ENCODE measurements around the gene SEPTIN10.
"Not testable (repeated sequence)": the region's sequence is repeated elsewhere in the genome, so short reads cannot be mapped to it uniquely, and the experiment has no call there.

SEPTIN10 gene

DNA sequence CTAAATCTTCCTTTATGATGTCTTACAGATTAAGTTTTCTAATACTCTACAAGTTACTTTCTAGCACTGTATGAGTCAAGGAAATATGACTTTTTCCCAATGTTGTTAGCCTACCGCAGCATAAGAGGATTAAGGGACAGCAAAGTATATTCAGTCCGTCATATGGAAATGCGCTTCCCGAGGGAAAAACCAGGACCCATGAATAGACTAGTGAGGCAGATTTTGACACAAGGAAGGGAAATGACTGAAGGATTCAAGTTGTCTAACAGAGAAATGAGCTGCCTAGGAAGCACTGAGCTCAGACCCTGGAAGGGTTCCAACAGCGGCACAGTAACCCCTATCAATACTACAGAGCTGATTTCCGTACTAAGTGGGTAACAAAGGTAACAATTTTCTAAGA lies 12.0 kb downstream of the SEPTIN10 start:
- DNase-seq = no peak

DNA sequence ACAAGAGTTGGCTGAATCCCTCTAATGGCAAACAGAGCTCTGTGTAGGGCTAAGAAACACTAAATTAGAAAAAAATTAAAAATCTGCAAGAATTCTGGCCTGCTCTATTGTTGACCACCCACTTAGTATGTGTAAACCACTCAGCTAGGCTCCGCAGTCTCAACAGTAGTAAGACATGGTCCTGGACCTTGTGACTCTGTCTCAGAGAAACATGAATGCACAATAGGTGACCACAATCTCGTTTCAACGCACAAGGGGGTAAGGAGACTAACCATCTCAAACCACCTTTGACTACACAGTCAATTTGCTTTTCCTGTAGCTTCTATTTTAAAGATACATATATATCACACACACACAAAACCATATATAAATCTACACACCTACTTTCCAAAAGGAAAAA lies 16.5 kb downstream of the SEPTIN10 start:
- DNase-seq = no peak

DNA sequence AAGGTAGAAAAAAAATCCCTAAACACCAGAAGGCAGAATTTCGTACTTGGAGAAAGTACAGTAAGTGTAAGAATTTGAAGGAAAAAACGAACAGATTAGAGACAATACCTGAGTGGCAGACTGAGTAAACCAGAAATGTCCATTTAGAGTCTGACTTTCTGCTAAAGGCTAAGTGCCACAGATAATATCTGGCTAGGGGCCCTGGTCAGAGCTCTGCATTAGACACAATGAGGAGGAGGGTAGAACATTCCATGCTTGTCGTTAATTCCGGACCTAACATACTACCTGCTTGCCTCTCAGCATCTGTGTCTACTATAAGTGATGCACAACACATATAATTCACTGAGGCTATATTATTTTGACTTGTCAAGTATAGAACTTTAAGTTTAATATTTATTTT lies 18.1 kb downstream of the SEPTIN10 start:
- no peak for DNase-seq

DNA sequence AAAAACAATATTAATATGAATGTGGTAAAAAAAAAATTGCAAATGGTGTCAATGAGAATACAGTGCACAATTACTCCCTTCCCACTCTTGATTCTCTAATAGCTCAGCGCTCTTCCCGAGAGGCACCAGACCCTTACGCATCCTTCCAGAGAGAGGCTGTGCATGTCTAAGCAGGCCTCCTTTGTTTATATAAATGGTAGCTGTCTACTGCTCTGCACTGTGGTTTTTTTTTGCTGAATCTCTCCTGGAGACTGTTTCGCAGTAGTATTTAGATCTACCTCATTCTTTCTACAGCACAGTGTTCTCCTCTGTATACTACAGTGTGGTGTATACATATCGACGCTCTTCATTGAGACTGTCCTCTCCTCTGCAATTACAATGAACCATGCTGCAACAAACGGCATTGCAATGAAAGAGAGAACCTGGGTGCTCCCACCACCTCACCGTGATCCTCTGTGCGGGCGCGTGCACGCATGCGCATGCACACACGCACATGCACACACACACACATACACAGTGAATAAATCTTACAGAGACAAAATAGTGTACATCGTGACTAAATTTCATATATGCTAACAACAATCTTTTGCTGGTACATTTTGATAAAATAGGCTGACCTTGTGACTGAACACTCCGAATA lies 19.4 kb downstream of the SEPTIN10 start:
- DNase-seq = no peak

DNA sequence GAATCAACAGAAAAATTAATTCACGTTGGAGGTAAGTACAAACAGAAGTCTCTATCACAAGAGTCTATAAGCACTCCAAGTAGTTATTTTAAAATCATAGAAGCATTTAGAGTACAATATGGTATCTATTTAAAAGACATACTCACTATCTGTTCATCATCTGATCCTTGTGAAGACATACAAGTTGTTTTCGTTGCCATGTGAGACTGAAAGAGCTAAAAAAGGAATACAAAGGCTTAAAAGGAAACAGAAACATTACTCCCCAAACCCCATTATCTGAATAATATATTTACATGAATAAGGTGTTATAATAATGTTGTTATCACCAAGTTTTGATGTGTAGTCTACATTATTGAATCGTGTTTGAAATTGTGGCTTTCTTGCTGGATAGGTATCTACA lies 20.9 kb downstream of the SEPTIN10 start:
- no peak for DNase-seq

DNA sequence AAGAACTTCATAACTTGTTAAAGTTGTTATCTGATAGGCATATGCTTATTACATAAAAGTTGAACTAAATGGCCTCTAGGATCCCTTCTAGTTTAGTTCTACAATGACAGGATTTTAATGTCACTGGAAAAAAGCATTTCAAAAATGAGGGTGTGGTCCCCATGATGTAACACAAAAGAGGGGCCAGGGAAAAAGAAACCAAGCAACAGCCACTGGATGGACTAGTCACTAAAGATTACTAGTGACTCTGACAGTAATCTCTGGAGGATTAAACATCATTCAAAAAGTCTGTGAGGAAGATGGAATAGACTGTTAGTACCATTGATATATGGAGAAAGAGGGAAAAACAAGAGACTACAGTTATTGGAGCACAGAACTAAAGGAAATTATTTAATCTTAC lies 22.6 kb downstream of the SEPTIN10 start:
- no peak for DNase-seq

DNA sequence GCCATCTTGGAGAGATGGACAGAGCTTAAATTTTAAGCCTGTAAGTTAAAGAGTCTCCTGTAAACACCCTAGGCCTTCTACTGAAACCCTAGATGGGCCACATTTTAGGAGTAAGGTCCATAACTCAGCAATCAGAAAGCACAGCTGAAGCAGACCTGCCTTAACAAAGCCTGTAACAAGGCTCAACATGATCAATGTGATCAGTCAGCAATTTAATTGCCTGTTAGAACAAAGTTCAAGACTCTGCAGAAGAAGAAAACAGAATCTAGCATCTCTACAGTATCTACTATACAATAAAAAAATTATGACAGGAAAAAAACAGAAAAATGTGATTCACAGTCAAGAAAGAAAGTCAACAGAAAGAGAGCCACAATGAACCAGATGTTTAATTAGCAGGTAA lies 27.1 kb downstream of the SEPTIN10 start:
- no peak for DNase-seq

DNA sequence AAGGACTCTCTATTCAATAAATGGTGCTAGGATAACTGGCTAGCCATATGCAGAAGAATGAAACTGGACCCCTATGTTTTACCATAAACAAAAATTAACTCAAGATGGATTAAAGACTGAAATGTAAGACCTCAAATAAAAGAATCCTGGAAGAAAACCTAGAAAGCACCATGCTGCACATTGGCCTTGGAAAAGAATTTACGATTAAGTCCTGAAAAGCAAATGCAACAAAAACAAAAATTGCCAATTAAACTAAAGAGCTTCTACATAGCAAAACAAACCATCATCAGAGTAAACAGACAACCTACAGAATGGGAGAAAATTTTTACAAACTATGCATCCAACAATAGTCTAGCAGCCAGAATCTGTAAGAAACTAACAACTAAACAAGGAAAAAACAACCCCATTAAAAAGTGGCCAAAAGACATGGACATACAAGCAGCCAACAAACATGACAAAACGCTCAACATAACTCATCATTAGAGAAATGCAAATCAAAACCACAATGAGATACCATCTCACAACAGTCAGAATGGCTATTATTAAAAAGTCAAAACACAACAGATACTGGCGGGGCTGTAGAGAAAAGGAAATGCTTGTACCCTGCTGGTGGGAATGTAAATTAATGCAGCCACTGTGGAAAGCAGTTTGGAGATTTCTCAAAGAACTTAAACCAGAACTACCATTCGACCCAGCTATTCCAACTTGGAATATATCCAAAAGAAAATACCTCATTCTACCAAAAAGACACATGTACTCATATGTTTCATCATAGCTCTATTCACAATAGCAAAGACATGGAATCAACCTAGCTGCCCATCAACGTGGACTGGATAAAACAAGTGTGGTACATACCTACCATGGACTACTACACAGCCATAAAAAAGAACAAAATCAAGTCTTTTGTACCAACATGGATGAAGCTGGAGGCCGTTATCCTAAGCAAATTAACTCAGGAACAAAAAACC lies 30.6 kb downstream of the SEPTIN10 start:
- no peak for DNase-seq

DNA sequence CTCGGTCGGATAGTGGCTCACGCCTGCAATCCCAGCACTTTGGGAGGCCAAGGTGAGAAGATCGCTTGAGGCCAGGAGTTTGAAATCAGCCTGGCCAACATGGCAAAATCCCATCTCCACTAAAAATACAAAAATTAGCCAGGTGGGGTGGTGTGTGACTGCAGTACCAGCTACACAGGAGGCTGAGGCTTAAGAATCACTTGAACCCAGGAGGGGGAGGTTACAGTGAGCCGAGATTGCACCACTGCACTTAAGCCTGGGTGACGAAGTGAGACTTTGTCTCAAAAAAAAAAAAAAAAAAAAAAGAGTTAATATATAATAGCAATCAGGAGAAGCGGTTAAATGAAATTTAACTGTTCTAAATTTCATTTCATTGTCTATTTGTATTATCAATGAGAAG lies 36.1 kb downstream of the SEPTIN10 start:
- DNase-seq = not testable (repeated sequence)

DNA sequence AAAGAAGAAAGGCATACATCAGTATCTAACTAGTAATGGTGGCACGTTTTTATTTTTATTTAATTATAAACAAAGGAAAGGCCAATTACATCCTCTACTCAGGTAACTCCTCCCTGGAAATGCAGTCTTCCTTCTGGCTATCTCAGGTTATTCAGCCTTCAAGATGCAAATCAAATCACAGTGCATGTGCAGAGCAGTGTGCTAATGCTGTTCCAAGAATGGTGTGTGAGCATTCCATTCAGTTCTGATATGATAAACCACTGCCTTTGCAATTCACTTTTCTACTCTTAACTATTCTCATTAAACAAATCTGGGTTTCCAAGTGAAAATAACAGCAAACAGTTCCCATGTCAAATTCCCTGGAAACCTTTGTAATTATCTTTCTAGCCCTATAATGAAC lies 38.4 kb downstream of the SEPTIN10 start:
- no peak for DNase-seq

DNA sequence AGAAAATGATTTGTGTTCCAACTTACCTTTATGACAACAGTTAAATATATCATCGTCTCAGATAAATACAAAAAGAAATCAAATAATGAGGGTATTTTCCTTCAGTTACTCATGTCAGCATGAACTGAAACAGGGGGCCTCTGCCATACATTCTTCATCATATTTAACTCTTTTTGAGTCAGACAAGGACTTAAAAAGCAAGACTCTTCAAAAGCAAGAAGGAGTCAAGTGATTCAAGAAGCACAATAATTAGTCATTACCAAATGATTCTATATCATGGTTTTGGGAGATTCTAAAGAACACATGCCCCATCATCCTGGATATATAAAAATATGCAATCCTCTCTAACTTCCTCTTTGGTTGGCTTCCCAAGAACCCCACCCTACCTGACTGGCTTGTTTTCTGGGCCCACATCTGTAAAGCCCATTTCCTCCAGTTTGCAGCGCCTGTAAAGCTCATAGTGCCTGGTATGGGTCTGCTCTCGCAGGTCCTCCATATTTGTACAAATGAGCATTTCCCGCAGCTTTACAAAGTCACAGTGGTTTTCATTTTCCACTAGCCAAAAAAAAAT lies 49.7 kb downstream of the SEPTIN10 start:
- no peak for DNase-seq

DNA sequence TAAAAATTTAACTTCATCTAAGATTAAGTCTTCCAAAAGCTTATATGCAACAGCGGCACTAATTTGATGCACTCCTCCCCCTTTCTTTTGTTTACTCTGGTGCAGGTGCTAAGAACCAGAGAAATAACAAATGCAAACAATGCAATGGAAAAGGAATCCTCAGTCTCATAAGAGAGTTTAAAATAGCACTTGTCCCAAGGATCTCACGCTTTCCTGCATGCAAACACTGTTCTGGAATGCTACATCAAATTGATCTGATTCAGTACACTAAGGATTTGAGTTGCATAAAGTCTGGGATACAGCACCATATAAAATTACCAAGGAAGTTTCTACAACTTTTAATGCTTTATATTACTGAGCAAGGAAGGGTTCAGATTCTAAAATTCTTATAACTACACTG lies 50.5 kb downstream of the SEPTIN10 start:
- DNase-seq = no peak

DNA sequence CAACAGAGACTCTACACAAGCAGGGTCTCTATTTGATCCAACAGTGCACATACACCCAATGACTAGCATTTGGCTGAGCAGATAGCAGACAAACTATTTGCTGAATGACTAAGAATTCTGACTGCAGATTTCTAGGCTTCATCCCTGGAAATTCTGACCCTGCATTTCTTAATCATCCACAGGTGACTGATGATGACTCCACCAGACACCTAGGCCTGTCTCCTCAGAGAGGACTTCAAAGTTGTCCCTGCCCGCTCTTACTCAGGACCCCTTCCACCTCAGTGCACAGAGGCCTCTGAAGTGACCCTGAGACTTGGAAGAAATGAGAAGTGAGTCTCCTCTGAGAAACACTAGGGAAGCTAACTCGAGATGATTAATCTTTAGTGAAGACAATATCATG lies 51.3 kb downstream of the SEPTIN10 start:
- DNase-seq = no peak

DNA sequence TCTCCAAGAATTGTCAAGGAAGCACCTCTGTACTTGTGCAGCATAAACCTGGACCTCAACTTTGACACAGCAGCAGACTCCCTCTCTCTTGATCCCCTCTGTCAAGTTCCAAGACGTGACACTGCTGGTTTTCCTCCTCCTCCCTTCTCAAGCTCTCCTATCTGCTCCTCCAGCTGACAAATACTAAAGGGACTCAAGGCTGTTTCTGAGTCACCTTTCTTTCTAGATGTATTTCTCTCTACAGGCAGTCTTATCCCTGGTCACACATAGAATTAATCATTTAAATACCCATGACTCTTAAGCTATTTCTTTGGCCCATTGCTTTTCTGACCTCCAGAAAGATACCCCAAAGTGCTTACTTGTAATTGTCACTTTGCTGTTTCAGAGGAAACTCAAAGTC lies 53.5 kb downstream of the SEPTIN10 start:
- DNase-seq = no peak

DNA sequence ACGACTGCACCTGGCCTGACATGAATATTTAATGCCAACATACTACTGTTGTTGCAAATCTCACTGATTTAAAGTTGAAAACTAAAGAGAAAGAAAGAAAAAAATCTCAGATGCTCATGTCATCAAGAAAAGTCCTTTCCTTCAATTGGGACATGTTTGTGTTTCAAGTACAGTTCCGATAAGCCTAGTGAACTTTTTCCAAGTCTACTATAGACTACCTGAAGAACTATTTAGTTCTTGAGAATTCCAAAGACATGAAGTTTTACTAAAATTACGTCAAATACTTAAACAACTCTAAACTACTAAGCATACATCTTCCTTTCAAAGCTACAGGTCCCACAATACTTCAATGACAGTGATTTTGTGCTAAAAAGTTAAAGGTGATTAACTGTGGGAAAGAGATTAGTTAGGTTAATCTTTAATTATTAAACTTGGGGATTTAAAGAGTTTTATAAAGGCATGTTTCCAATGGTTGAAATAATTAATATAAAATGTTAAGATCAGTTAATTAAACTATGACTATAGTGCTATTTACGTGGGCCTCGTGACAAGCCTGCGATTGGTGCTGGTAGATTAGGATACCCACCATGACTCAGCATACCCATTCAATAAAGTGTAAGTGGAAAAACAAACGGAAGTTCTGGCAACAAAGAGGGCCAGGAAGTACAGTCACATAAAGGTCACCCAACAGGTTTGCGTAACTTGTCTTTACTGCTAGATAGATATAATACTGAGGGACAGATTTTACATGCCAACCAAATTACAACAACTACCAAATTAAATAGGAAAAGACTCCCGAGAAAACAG lies 55.5 kb downstream of the SEPTIN10 start:
- no peak for DNase-seq

DNA sequence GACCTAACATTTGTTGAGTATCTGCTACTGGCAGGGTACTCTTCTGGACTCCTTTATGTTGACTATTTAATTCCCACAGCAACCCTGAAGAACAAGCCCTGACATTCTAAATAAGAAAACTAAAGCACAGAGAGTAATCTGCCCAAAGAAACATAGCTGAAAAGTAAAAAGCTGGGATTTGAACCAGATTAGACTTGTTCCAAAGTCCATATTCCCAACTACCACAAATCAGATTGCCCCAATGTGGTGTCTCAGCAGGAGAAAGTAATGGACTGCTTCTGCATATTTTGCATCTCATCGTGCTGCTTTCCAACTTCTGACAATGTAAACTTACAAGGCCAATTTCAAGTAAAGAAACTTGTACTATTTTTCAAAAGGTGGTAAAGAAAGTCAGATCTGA lies 56.5 kb downstream of the SEPTIN10 start:
- DNase-seq = no peak

DNA sequence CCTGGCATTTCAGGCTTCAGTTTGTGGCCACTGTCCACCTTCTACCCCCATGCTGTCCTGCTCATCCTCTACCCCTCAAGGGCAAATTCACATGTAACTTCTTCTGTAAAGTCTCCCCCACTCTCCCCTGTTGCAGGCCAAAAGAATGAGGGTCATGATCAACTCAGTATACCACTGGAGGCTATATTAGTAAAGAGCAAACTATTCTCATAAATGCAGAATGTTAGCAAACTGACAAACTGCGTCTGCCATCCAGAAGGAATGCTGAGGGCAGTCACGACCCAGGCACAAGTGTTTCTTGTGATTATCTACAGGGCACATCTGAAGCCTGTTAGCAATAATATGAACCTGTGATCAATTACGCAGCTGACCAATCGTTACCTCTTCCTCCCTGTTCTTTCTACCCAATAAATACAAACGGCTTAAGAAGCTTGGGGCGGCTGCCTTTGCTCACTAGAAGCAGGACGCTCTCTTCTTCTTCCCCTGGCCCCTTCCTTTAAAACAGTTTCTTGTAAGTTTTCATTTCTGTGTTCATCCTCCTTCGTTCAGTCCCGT lies 58.3 kb downstream of the SEPTIN10 start:
- DNase-seq = no peak

DNA sequence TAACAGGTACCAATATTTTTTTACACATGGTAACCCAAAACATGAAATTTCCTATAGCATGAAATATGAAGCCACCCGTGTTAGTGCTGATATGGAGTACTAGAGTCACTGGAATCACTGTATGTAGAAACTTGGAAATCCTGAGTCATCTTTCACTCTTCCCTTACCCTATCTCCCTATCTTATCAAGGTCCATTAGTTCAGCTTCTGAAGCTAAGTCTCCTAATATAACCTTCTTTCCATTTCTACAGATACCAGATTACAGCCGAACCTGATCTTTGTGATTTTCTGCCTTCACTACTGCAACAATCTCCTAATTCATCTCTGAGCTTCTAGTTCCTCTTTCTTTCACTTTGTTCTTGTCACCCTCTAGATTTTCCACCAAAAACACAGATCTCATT lies 59.0 kb downstream of the SEPTIN10 start:
- DNase-seq = no peak

DNA sequence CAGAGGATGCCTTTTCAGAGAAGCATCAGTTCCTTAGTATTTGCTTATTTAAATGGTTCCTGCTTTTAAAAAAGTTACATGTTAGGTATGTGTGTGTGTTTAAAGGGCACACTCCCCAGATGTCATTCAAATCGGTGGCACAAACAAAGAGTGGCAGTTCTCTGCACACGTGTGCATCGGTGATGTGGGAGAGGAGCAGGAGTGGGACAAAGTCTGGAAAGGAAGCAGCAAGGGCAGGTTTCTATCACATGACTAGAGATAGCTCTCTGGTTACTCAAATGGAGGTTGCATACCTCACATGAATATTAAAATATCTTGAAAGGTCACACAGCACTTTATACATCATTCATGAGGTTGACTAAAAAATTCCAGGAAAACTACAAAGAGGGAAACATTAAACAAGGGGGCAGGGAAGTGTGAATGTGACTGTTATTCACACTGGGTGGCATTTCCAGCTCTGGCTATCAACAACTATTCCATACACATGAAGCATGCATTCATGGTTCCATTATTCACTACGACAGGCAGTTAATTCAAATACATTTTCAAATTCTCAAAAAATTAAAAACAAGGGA lies 64.7 kb downstream of the SEPTIN10 start:
- no peak for DNase-seq

DNA sequence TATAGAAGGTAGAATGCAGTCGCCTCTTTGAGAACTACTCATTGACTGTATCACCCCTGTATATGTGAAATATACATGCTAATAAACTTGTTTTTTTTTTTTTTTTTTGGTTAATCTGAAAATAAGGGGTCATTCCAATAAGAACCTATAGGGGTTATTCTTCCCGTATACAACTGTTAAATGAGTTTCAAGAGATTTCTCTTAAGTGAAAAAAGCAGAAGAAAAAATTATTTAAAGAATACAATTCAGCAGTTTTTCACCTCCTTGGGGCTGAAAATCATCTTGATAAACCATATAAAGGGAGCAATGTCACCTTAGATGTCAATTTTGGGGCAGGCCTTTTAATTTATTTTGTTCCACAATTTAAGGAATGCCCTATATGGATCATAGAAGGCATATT lies 66.5 kb downstream of the SEPTIN10 start:
- no peak for DNase-seq

DNA sequence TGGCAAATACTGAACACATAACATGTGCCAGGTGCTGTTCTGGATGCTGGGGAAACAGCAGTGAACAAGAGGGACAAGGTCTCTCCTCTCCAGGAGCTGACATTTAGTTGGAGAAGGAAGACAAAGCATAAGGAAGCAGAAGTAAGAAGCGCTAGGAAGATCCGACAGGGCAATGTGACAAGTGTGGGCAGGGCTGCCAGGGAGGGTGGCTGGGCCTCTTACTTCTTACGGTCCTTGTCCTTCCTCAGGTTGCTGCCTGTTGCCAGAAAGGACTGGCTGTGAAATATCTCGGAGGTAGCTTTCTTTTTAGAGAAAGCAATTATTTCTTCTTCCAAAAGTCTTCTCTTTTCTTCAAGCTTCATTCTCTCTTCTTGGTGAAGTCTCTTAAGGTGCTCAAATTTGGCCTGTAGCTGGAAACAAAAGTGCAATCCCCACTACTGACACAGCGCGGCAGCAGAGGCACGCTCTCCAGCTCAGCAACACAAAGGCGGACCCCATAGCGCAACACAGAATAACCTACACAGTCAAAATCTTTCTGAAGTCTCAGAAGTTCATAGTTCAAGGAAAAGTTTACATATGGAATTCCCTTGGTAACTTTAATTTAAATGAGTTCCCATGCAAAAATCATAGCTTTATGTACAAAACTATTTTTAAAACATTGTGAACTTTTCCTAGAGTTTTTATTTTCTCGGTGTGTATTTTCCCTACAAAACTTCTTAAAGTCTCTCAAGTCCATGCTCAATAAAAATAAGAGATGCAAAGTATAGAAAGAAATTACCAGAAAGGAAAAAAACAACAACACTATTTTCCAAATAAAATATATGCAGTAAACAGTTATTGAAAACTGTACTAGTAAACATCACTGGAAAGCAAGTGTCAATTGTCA lies 67.7 kb downstream of the SEPTIN10 start:
- DNase-seq = peak; percentile 64
